CMK (cell line): ENCODE data around the gene SOX30.
"Not testable (repeated sequence)": the region's sequence is repeated elsewhere in the genome, so short reads cannot be mapped to it uniquely, and the experiment has no call there.

Experiments
- DNase-seq: peaks from one replicate; pipeline ENCODE4 v3.0.0-alpha.2; 2010; ENCODE audit warnings: low read depth

SOX30 gene

DNA sequence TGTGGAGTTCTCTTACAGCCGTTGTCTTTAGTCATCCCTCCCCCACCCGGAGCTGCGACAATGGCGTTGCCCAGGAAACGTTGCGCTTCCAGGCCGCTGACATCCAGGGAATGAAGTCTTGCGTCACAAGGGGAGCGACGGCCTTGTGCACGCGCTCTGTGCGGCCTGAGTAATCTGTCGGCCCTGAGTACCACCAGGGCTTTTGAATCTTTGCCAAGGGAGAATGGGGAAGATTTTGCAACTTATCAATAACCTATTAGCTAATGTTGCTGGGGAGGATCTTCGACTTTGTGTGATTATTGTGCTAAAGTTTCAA lies at the start of gene SOX30:
SOX30 (minus strand) TSS at position 62 of the 316 bp plus-strand sequence. CDS start 360 bp downstream, outside the sequence.
- no peak for DNase-seq

DNA sequence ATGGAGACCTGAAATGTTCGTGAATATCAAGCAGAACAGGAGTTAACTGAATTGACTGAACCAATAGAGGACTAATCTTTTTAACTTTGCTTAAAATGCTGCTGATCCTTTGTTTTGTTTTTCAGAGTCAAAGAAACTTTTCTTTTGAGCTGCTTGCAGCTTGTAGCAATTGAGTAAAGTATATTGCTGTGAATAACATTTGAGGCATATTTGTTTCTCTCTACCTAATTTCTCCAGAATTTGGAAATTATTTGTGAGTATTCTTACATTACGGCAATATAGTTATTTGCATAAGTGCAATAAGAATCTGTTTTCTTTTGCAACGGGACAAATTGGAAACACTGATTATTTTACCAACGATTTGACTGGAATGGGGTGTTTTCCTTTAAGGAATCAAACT lies 46.4 kb upstream of the SOX30 start:
- DNase-seq = not testable (repeated sequence)

DNA sequence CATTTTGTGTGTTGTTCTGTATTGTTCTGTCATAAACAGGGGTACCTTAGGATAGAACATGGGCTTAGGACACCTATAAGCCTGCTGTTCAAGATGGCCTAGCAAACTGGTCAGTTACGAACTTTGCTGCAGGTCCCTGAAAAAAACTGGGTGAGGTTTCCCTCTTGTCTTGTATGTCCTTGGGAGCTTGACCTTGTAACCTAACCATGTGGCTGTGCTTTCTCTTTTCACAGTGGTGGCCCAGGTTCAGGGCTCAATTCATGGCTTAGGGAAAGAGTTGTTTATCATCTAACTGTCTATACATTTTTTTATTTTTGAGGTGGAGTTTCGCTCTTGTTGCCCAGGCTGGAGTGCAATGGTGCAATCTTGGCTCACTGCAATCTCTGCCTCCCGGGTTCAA lies 43.9 kb upstream of the SOX30 start:
- not testable (repeated sequence) for DNase-seq

DNA sequence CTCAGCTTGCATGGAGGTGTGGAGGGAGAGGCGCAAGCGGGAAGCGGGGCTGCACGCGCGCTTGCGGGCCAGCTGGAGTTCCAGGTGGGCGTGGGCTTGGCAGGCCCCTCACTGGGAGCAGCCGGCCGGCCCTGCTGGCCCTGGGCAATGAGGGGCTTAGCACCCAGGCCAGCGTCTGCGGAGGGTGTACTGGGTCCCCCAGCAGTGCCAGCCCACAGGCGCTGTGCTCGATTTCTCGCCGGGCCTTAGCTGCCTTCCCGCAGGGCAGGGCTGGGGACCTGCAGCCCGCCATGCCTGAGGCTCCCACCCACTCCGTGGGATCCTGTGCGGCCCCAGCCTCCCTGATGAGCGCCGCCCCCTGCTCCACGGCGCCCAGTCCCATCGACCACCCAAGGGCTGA lies 41.6 kb upstream of the SOX30 start:
- not testable (repeated sequence) for DNase-seq

DNA sequence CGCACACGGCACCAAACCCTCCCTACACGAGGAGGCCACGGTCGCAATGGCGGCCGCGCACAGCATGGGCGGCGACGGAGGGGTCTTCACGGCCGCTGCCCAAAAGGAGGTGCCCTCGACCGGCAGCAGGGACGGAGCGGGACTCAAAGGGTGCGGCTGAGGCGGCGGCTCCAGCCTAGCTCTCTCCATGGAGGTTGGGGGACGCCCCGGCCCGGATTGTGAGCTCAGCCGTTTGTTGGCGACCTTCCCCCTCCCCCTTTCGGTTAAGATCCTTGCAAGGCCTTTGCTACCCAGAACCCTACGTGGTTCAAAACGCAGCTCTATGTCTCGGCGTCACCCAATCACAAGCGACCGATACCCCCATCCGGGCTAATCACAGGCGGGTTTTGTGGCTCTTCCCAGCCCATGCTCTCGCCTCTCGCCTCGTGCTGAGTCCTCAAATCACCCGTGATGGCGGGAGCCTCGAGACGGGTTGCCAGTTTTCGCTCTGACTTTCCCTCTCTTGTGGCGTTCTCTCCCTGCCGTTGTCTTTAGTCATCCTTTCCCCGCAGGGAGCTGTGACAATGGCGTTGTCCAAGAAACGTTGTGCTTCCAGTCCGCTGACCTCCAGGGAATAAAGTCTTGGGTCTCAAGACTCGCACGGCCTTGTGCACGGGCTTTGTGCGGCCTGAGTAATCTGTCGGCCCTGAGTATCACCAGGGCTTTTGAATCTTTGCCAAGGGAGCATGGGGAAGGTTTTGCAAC lies 38.6 kb upstream of the SOX30 start:
- no peak for DNase-seq

DNA sequence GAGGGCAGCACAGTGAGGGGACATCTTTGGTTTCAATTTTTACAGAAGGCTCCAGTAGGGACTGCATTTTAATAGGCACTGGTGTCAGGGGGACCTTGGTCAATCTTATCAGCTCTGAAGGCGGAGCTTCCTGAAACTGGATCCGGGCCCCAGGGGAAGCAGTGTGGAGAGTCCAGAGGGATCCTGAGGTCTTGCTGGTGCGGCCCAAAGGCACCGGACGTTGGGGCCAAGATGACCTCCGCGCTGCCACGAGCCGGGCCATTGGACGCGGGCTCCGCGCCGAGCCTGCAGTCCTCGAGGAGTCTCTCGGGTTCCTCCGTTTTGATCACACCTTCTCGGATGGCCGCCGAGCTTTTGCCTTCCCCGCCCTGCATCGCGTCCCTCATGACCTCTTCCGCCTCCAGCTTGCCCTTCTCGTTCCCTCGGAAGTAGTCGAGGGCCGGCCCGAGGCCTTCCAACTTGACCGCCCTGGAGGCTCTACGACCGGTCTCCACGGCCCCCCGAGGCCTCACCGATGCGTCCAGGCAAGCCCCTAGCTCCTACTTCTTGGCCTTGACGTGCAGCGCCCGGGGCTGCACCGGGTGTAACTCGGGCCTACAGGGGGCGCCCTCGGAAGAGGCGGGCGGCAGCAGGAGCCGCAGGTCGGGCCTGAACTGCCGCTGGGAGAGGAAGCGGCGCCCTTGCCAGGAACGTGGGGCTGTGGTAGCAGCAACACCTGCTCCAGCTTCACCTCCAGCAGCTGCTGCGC lies 37.9 kb upstream of the SOX30 start:
- no peak for DNase-seq

DNA sequence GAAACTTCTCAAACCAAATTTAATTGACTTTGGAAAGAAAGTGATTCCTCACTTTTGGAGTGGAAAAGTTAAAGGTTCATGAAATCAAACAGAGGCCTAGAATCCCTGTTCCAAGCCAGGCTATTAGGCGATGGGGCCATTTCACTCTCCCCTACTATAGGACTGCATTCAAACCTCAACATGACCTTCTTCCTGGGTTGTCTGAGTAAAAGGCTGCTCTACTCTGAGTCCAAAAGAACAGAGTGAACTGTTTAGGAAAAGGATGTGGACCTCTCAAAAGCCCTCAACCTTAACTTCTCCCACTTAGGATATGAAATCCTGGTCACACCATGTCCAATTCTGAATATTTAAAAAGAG lies 34.9 kb upstream of the SOX30 start:
- DNase-seq = no peak

DNA sequence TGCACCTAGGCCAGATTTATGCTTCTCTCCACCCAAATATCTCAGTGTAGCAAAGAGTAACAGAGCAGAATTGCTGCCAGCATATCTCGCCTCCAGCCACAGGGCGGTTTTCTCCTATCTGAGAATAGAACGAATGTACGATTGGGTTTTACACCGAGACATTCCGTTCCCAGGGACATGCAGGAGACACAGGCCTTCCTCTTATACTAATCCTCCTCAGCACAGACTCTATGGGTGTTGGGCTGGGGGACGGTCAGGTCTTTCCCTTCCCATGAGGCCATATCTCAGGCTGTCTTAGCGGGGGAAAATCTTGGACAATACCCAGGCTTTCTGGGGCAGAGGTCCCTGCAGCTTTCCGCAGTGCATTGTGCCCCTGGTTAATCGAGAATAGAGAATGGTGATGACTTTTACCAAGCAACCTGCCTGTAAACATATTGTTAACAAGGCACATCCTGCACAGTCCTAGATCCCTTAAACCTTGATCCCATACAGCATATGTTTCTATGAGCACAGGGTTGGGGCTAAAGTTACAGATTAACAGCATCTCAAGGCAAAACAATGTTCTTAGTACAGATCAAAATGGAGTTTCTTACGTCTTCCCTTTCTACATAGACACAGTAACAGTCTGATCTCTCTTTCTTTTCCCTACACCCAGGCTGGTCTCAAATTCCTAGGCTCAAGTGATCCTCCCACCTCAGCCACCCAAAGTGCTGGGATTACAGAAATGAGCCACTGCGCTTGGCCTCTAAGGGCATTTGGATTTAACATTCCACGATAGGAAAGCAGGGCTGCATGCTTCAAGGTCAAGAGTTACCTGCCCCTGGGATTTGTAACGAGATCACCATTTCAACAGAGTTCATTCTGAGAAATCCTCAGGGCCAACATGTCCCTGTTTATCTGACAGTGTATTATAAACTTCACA lies 34.3 kb upstream of the SOX30 start:
- not testable (repeated sequence) for DNase-seq

DNA sequence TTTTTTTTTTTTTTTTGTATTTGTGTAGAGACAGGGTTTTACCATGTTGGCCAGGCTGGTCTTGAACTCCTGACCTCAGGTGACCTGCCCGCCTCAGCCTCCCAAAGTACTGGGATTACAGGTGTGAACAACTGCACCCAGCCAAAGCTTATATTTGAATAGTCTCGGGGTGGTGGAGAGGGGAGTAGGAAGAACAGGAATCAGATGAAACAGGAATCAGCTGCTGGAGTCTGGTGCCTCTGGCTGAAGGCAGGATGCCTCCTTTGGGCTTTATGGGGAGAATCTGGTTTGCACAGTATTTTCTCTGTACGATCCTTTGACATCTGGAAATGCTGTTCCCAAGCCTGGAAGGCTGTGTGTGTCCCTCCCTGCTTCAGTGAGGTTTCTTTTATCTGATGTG lies 30.0 kb upstream of the SOX30 start:
- DNase-seq = no peak

DNA sequence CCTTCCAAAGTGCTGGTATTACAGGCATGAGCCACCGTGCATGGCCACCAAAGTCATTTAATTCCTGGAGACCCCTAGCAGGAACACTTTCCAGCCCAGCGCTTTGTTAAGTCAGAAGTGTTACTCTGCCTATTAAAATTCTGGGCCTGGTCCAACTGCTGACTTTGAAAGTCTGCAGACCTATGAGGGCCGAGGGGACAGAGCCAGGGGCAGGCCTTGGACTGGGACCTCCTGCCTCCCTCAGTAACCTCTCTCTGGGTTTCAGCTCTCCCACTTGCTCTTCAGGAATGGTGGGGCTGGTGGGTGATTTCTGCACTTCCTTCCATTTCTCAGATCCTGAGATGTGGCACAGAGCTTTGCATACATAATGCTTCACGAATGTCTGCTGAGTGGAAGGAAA lies 28.8 kb upstream of the SOX30 start:
- DNase-seq = no peak

DNA sequence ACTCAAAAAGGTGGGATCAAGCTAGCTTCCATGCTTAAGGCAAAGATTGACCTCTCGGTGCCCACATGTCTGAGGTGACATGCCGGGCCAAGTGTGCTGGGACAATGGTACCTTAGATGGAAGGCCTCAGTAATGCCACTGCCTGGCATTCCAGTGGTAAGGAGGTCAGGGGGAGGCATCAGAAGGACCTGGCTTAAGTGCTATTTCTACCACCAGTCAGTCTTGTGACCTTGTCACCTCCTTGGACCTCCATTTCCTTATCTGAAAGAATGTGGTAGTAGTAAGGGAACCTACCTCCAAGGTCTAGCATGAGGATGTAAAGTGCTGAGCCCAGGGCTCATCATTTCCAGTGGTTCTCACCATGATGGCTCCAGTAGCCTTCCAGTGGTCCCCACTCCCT lies 28.0 kb upstream of the SOX30 start:
- no peak for DNase-seq

DNA sequence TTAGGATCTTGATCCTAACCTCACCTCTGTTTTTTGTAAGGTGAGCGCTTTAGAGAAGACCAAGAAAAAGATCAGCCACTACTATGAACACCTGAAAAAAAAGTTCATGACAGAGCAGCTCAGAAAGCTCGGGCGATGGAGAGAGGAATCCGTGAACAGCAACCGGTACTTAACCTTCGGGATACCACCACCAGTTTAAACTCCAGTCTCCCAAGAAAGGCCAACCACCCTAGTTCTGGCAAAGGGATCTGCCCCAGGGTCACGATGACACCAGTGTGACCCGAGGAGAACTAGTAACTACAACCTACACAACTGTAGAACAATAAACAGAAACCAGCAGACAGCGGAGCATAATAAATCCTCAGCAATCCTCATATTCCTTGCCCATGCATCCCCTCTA lies 27.6 kb upstream of the SOX30 start:
- no peak for DNase-seq

DNA sequence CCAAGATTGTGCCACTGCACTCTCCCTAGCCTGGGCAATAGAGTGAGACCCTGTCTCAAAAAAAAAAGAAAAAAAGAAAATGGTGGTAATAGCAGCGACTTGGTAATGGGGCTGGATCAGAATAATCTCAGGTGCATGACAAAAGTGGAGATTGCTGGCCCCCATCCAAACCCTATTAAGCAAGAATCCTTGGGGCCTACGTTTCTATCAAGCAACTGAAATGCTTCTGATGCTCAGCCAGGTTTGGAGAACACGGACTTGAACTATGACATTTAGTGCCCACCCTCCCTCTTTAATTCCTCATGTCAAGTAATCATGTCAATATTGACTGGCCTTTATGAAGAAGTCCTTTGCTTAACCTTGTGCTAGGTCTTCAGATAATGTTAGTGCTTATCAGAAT lies 25.7 kb upstream of the SOX30 start:
- DNase-seq = no peak

DNA sequence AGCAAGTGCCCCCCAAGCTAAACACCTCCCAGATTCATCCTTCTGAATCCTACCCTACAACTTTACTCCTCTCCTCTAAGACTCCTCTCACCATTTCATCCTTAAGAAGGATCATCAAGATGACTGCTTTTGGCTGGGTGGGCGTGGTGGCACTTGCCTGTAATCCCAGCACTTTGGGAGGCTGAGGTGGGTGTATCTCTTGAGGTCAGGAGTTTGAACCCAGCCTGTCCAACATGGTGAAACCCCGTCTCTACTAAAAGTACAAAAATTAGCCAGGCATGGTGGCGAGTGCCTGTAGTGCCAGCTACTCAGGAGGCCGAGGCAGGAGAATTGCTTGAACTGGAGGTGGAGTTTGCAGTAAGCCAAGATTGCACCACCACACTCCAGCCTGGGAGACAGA lies 22.1 kb upstream of the SOX30 start:
- DNase-seq = not testable (repeated sequence)

DNA sequence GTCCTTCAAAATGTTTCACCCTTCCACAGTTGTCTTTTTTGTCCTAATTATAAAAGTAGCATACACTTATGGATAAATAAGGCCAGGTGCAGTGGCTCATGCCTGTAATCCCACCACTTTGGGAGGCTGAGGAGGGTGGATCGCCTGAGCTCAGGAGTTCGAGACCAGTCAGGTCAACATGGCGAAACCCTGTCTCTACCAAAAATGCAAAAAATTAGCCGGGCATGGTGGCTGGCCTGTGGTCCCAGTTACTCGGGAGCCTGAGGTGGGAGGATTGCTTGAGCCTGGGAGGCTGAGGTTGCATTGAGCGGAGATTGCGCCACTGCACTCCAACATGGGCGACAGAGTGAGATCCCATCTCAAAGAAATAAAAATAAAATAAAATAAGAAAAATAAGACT lies 20.7 kb upstream of the SOX30 start:
- DNase-seq = no peak

DNA sequence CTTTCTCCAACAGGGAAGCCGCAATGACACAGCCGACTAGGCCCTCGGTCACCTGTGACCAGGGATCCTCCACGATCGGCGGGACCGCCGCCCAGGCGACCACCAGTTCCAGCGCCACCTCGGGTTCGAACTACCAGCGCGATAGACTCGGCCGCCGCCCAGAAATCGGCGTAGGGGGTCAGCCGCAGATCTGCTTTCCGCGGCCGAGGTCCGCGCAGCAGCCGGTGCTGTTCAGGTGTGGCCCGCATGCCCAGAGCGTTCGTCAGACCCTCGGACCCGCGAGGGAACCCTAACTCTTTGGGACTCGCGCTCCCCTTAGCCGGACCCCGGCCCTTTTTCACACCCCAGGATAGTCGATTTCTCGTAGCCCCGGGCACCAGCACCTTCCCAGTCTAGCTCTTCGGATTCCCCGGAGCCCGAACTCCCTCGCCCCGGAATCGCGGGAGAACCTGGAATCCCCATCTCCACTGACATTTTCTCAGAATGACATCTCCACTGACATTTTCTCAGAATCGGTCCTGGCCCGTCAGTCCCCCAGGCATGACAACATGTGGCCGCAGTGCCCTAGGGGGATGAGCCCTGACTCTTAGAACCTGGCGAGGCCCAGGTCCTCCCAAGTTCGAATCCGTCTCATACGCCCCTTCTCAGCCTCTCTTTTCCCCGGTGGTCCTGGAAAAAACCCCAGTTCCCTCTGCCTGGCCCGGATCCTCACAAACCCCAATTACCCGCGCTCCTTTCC lies 19.5 kb upstream of the SOX30 start:
- DNase-seq = no peak

DNA sequence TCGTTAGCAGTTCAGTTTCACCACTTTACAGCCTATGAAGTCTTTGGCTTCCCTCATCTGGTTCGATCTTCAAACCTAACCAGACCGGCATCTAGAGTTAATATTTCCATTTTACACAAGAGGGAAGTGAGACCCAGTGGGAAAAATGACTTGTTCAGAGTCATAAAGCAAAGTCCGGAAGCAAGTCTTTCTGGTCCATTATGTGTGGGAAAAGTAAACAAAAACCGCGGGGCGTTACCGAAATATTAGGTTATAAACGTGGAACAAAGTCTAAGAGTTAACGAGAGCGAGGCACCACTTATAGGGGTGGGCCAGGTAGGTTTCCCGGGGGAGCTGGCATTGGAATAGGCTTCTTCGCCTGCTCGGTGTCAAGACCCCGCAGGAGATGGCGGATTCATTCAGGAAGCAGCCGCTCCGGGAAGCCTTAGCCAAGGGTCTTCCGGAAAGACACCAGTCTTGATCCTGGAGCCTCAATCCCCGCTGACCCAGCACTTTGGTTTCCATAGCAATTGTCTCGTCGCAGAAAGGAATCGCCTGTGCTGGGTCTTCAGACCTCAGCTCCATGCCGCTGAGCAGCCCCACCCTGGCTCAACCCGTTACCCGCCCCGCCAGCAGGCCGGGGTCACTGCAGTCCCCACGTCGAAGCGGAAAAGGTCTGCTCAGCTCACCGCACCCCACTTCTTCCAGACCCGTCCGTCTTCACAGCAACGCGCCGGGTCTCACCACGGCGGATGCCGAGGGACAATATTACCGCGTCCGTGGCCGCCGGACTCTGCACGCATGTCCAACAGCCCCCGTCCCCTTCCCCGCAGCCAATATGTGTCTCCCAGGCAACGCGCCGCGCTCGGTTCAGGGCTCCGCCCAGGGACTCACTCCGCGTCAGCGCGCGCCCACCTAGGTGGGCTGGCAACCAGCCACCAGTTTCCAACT lies 18.7 kb upstream of the SOX30 start, which contains the start of gene C5orf52:
C5orf52 (plus strand) TSS at position 872 of the 930 bp plus-strand sequence. CDS start 82 bp downstream, outside the sequence.
- DNase-seq = no peak

DNA sequence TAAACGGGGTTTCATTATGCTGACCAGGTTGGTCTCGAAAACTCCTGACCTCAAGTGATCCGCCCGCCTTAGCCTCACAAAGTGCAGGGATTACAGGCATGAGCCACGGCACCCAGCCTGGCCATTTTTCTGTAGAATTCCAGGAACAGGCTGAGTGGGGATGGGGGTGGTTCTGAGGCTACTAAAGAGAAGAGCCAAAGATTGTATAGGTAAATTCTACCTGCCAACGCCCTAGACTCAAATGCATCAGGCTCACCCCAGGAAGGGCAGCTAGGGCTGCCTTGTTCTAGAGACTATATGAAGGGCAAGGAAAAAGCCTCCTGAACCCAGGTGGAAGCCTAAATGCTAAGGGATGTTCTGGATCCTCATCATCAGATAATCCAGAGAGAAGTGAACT lies 17.5 kb upstream of the SOX30 start:
- DNase-seq = no peak

DNA sequence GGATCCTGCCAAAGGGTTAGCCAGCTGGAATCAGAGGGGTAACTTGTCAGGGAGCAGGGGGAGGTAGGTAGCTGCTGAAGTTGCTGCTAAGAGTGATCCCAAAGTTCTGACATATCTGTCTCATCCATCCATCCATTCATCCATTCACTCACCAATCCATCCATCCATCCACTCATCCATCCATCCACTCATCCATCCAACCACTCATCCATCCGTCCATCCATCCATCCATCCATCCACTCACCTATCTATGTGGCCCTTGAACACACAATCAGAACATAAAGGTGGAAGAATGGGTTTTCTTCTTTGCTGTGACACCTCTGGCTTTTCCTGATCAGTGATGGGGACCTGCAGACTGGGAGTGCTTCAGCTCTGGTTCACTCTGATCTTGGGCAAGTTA lies 16.1 kb upstream of the SOX30 start:
- no peak for DNase-seq

DNA sequence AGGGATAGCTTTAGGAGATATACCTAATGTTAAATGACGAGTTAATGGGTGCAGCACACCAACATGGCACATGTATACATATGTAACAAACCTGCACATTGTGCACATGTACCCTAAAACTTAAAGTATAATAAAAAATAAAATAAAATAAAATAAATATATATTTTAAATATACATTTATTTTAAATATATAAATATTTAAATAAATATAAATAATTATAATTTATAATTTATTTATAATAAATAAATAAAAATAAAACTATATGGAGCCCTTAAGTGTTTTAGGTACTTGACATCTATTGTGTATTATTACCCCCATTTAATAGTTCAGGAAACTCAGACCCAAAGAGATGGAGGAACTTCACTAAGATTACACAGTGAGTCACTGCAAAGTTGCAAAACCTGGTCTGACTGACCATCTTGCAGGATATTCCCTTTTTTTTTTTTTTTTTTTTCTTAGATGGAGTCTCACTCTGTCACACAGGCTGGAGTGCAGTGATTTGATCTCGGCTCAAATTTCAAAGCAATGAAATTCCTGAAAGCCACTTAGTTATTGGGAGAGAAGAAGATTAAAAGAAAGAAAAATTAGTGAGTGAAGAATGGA lies 13.3 kb upstream of the SOX30 start:
- DNase-seq = no peak
